Esophagus muscularis mucosa (tissue), 3 donors: ENCODE results near the gene MYLK.

ENCODE experiments used
- POLR2A ChIP-seq: fragments of 450-650 bp; IDR thresholded peaks from one replicate; pipeline ENCODE4 v1.6.1; 2017; ENCODE audit warnings: antibody characterized with exemption, moderate library complexity, mild to moderate bottlenecking, low read depth
- TF ChIP-seq, protein P1 (sequence below), 3 experiments: fragments of 200-600 bp in 2 of 3; fragments of 450-650 bp in 1 of 3; sonication (generic) in 2 of 3; IDR thresholded peaks; one replicate each; pipeline ENCODE4 v1.5.1; 2017 to 2019; ENCODE audit warnings: antibody characterized with exemption in 3 of 3, mild to moderate bottlenecking in 2 of 3, moderate library complexity in 1 of 3

DNA sequence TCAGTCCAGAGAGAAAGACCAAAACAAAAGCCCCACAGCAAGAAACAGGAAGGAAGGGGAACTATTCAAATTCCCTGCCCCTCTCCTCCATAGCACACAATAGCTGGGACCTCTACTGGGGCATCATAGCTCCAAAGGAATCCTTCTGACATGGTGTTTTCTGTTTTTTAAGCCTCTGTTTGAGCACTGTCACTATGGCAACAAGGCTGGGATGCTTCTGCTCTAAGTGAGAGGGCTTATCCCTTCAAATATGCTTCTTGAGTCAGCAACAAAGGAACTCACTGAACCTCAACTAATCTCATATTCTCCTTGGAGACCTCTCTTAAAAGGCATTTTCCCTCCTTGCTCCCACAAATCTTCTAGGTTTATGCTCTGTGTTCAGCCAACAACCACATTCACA lies 40.5 kb downstream of the MYLK start:
- TF ChIP-seq, protein P1, sequence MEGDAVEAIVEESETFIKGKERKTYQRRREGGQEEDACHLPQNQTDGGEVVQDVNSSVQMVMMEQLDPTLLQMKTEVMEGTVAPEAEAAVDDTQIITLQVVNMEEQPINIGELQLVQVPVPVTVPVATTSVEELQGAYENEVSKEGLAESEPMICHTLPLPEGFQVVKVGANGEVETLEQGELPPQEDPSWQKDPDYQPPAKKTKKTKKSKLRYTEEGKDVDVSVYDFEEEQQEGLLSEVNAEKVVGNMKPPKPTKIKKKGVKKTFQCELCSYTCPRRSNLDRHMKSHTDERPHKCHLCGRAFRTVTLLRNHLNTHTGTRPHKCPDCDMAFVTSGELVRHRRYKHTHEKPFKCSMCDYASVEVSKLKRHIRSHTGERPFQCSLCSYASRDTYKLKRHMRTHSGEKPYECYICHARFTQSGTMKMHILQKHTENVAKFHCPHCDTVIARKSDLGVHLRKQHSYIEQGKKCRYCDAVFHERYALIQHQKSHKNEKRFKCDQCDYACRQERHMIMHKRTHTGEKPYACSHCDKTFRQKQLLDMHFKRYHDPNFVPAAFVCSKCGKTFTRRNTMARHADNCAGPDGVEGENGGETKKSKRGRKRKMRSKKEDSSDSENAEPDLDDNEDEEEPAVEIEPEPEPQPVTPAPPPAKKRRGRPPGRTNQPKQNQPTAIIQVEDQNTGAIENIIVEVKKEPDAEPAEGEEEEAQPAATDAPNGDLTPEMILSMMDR (IDR thresholded peaks at IDR 0.05): no peak
- no peak for TF ChIP-seq POLR2A
